GM15510 (cell line): ENCODE measurements around the gene TMEM130.

Source experiments
- POLR2A ChIP-seq: IDR thresholded peaks from 3 replicates; pipeline ENCODE4 v1.6.1; 2011; ENCODE audit warnings: borderline replicate concordance; ENCODE audit not compliant: insufficient read length; ENCODE audit errors: extremely low read depth

The TMEM130 gene

GRCh38 chr7:98810153-98810802 lies 59.5 kb downstream of the TMEM130 start:
- TF ChIP-seq POLR2A = no peak

GRCh38 chr7:98808751-98809460 lies 60.9 kb downstream of the TMEM130 start:
- TF ChIP-seq POLR2A = no peak

GRCh38 chr7:98807068-98808048 lies 62.5 kb downstream of the TMEM130 start:
- no peak for TF ChIP-seq POLR2A

- TF ChIP-seq POLR2A = no peak
Measured at GRCh38 chr7:98805956-98806838, 63.6 kb downstream of the TMEM130 start.

- TF ChIP-seq POLR2A = no peak
Measured at GRCh38 chr7:98802781-98803110, 67.1 kb downstream of the TMEM130 start.

GRCh38 chr7:98802088-98802780 lies 67.6 kb downstream of the TMEM130 start:
- no peak for TF ChIP-seq POLR2A

- TF ChIP-seq POLR2A = no peak
Measured at GRCh38 chr7:98800996-98801395, 68.8 kb downstream of the TMEM130 start.

GRCh38 chr7:98797150-98797549 lies 72.7 kb downstream of the TMEM130 start:
- TF ChIP-seq POLR2A = no peak
